22Rv1 (cell line): ENCODE data around the gene HDAC10.

ENCODE experiments used
- ZFX ChIP-seq: fragments of 450-650 bp; IDR thresholded peaks from 2 replicates; pipeline ENCODE4 v1.6.1; 2017; ENCODE audit warnings: antibody characterized with exemption, borderline replicate concordance
- TF ChIP-seq, protein P1 (sequence below): fragments of 450-650 bp; IDR thresholded peaks from 2 replicates; pipeline ENCODE4 v1.5.1; 2017; ENCODE audit warnings: mild to moderate bottlenecking

DNA sequence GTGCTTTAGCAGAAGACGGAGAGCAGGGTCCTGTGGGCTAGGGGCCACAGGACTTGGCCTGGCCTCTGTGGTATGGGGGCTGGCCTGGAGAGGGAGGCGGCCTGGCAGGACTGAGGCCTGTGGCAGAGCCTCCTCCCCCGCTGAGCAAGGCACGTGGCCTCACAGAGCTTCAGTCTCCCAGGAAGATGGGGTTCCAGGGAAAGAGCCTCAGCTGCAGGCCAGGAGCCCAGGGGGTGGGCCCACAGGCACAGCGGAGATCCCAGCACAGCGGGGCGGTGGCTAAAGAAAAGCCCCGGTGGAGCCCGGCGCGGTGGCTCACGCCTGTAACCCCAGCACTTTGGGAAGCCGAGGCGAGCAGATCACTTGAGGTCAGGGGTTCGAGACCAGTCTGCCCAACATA, 8.2 kb upstream of the HDAC10 start:
- TF ChIP-seq, protein P1, sequence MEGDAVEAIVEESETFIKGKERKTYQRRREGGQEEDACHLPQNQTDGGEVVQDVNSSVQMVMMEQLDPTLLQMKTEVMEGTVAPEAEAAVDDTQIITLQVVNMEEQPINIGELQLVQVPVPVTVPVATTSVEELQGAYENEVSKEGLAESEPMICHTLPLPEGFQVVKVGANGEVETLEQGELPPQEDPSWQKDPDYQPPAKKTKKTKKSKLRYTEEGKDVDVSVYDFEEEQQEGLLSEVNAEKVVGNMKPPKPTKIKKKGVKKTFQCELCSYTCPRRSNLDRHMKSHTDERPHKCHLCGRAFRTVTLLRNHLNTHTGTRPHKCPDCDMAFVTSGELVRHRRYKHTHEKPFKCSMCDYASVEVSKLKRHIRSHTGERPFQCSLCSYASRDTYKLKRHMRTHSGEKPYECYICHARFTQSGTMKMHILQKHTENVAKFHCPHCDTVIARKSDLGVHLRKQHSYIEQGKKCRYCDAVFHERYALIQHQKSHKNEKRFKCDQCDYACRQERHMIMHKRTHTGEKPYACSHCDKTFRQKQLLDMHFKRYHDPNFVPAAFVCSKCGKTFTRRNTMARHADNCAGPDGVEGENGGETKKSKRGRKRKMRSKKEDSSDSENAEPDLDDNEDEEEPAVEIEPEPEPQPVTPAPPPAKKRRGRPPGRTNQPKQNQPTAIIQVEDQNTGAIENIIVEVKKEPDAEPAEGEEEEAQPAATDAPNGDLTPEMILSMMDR = no peak
- no peak for TF ChIP-seq ZFX
